Measurements from ENCODE around the gene CTNNA3. TPM values are rescaled to one million over a fixed set of nuclear protein-coding genes. Genes with fewer than 3 reads are reported as not detected.

The CTNNA3 gene
- total and polyA plus RNA-seq, 4 donors = 0.16 to 2.4 (median 1.4) TPM

DNA sequence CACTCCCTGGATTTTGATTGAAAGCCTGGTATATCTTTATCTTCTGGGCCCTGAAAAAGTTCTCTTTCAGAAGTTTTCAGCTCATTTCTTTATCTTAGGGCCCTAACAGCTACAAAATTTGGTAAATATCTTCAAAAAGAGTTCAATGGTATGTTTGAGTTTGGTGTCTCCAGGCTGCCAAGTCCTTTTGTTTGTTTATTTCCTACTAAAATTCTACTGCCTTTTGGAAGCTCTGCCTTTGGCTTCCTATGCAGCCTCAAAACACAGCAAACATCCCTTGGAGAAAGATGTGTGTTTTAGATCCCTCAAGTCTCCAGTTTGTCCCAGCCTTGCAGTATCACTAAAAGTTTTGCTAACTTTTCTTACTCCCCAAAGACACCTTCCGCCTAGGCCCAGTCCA lies 623.3 kb downstream of the CTNNA3 start:
- Histone ChIP-seq H3K27me3 (ENCODE audit: control insufficient read depth in 4 of 4, insufficient read depth in 4 of 4, low read length in 3 of 4) (no peaks in the 10 kb centered on the region), H3K4me1 (ENCODE audit: control insufficient read depth in 4 of 4, insufficient read depth in 4 of 4, low read length in 3 of 4) (peaks cover 0 to 18% (median 6%) of the 10 kb centered on the region in 4 donors), H3K36me3 (ENCODE audit: control insufficient read depth in 4 of 4, insufficient read depth in 3 of 4, low read depth in 1 of 4, low read length in 3 of 4) (no peaks in the 10 kb centered on the region), H3K27ac (ENCODE audit: low read depth in 1 of 2, low read length in 2 of 2) (no peak overlapping the region), H3K9ac (ENCODE audit: low read depth in 1 of 2, low read length in 2 of 2) (no peak overlapping the region), H3K9me3 (ENCODE audit: control insufficient read depth in 4 of 4, low read length in 3 of 4) (no peaks in the 10 kb centered on the region), H3K4me3 (ENCODE audit: low read depth in 1 of 3, low read length in 3 of 3) (no peak overlapping the region)
- TF ChIP-seq HNF4G (IDR thresholded peaks at IDR 0.05) (no peak), HNF4A (conservative IDR thresholded peaks at IDR 0.05) (peak in 1 of 2 donors; percentile 6)
- 97% methylated on average over 1 of the region's 1 CpG for WGBS
- DNase-seq (ENCODE audit: low spot score) = no peak

DNA sequence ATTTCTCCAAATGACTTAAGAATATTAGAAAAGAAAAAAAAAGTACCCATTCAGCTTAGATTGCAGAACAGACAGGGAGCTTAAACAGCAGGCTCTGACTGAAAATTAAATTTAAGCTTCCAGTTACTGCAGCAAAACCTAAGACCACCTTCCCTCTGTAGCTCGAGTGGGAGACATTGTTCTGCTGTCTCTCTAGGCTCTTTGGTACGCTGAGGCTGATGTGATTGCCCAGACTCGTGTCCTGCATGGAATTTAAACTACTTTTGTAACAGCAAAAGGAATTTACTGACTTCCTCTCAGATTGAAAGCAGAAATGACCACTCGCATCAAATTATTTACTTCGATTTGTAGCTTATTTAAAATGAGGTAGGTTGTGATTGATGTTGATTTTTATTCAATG lies 645.6 kb downstream of the CTNNA3 start:
- Histone ChIP-seq H3K9ac (ENCODE audit: low read depth in 1 of 2, low read length in 2 of 2) (no peak overlapping the region), H3K27ac (ENCODE audit: low read depth in 1 of 2, low read length in 2 of 2) (no peak overlapping the region), H3K27me3 (ENCODE audit: control insufficient read depth in 4 of 4, insufficient read depth in 4 of 4, low read length in 3 of 4) (no peaks in the 10 kb centered on the region), H3K4me3 (ENCODE audit: low read depth in 1 of 3, low read length in 3 of 3) (no peak overlapping the region), H3K4me1 (ENCODE audit: control insufficient read depth in 4 of 4, insufficient read depth in 4 of 4, low read length in 3 of 4) (no peaks in the 10 kb centered on the region), H3K36me3 (ENCODE audit: control insufficient read depth in 4 of 4, insufficient read depth in 3 of 4, low read depth in 1 of 4, low read length in 3 of 4) (no peaks in the 10 kb centered on the region), H3K9me3 (ENCODE audit: control insufficient read depth in 4 of 4, low read length in 3 of 4) (no peaks in the 10 kb centered on the region)
- WGBS = 72% methylated on average over 5 of the region's 5 CpGs
- TF ChIP-seq, protein P1, sequence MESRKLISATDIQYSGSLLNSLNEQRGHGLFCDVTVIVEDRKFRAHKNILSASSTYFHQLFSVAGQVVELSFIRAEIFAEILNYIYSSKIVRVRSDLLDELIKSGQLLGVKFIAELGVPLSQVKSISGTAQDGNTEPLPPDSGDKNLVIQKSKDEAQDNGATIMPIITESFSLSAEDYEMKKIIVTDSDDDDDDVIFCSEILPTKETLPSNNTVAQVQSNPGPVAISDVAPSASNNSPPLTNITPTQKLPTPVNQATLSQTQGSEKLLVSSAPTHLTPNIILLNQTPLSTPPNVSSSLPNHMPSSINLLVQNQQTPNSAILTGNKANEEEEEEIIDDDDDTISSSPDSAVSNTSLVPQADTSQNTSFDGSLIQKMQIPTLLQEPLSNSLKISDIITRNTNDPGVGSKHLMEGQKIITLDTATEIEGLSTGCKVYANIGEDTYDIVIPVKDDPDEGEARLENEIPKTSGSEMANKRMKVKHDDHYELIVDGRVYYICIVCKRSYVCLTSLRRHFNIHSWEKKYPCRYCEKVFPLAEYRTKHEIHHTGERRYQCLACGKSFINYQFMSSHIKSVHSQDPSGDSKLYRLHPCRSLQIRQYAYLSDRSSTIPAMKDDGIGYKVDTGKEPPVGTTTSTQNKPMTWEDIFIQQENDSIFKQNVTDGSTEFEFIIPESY (IDR thresholded peaks at IDR 0.05) = no peak
- TF ChIP-seq, protein P2, sequence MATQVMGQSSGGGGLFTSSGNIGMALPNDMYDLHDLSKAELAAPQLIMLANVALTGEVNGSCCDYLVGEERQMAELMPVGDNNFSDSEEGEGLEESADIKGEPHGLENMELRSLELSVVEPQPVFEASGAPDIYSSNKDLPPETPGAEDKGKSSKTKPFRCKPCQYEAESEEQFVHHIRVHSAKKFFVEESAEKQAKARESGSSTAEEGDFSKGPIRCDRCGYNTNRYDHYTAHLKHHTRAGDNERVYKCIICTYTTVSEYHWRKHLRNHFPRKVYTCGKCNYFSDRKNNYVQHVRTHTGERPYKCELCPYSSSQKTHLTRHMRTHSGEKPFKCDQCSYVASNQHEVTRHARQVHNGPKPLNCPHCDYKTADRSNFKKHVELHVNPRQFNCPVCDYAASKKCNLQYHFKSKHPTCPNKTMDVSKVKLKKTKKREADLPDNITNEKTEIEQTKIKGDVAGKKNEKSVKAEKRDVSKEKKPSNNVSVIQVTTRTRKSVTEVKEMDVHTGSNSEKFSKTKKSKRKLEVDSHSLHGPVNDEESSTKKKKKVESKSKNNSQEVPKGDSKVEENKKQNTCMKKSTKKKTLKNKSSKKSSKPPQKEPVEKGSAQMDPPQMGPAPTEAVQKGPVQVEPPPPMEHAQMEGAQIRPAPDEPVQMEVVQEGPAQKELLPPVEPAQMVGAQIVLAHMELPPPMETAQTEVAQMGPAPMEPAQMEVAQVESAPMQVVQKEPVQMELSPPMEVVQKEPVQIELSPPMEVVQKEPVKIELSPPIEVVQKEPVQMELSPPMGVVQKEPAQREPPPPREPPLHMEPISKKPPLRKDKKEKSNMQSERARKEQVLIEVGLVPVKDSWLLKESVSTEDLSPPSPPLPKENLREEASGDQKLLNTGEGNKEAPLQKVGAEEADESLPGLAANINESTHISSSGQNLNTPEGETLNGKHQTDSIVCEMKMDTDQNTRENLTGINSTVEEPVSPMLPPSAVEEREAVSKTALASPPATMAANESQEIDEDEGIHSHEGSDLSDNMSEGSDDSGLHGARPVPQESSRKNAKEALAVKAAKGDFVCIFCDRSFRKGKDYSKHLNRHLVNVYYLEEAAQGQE (IDR thresholded peaks at IDR 0.05) = no peak
- TF ChIP-seq, protein P3, sequence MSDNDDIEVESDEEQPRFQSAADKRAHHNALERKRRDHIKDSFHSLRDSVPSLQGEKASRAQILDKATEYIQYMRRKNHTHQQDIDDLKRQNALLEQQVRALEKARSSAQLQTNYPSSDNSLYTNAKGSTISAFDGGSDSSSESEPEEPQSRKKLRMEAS (IDR thresholded peaks at IDR 0.05) = no peak
- TF ChIP-seq HNF4A (conservative IDR thresholded peaks at IDR 0.05) = no peak
- TF ChIP-seq, protein P4, sequence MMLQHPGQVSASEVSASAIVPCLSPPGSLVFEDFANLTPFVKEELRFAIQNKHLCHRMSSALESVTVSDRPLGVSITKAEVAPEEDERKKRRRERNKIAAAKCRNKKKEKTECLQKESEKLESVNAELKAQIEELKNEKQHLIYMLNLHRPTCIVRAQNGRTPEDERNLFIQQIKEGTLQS (IDR thresholded peaks at IDR 0.05) = no peak
- TF ChIP-seq NR2F2 (IDR thresholded peaks at IDR 0.05) = no peak
- no peak for TF ChIP-seq RAD21 (IDR thresholded peaks at IDR 0.05)
- TF ChIP-seq TAF1 (conservative IDR thresholded peaks at IDR 0.05) = no peak
- no peak for TF ChIP-seq YY1 (IDR thresholded peaks at IDR 0.05)
- DNase-seq (ENCODE audit: low spot score) = no peak

DNA sequence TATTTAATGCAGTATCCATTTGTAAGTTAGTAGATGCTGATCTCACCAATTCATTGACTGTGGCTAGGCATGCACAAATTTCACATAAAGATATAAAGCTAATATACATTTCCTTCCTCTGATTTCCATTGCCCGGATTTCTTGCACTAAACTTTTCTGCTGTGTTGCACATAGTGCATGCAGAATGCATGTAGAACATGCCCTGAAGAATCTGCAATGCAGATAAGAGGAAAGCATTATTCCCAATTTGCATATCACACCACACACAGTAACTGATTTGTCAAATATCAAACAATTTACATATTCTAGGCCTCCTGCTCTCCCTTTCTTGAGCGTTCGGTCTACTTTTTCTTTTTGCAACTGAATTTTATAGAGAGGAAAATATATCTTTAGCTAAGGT lies 646.0 kb downstream of the CTNNA3 start:
- 96% methylated on average over 3 of the region's 3 CpGs for WGBS
- Histone ChIP-seq H3K9me3 (ENCODE audit: control insufficient read depth in 4 of 4, low read length in 3 of 4) (no peaks in the 10 kb centered on the region), H3K36me3 (ENCODE audit: control insufficient read depth in 4 of 4, insufficient read depth in 3 of 4, low read depth in 1 of 4, low read length in 3 of 4) (no peaks in the 10 kb centered on the region), H3K27me3 (ENCODE audit: control insufficient read depth in 4 of 4, insufficient read depth in 4 of 4, low read length in 3 of 4) (no peaks in the 10 kb centered on the region), H3K27ac (ENCODE audit: low read depth in 1 of 2, low read length in 2 of 2) (no peak overlapping the region), H3K9ac (ENCODE audit: low read depth in 1 of 2, low read length in 2 of 2) (no peak overlapping the region), H3K4me1 (ENCODE audit: control insufficient read depth in 4 of 4, insufficient read depth in 4 of 4, low read length in 3 of 4) (no peaks in the 10 kb centered on the region), H3K4me3 (ENCODE audit: low read depth in 1 of 3, low read length in 3 of 3) (no peak overlapping the region)
- no peak for DNase-seq (ENCODE audit: low spot score)
- TF ChIP-seq FOXA2 (IDR thresholded peaks at IDR 0.05) (no peak), RXRA (IDR thresholded peaks at IDR 0.05) (no peak), FOXA1 (IDR thresholded peaks at IDR 0.05) (no peak), EGR1 (IDR thresholded peaks at IDR 0.05; ENCODE audit: low read depth in 2 of 2) (no peak), RAD21 (IDR thresholded peaks at IDR 0.05) (no peak), HNF4G (IDR thresholded peaks at IDR 0.05) (no peak), GABPA (IDR thresholded peaks at IDR 0.05 in 1 of 2, conservative IDR thresholded peaks at IDR 0.05 in 1 of 2) (no peak)
- TF ChIP-seq, protein P4 (IDR thresholded peaks at IDR 0.05) = no peak
- TF ChIP-seq, protein P3 (IDR thresholded peaks at IDR 0.05) = no peak
